Measurements from ENCODE around the gene SYDE2.

DNA sequence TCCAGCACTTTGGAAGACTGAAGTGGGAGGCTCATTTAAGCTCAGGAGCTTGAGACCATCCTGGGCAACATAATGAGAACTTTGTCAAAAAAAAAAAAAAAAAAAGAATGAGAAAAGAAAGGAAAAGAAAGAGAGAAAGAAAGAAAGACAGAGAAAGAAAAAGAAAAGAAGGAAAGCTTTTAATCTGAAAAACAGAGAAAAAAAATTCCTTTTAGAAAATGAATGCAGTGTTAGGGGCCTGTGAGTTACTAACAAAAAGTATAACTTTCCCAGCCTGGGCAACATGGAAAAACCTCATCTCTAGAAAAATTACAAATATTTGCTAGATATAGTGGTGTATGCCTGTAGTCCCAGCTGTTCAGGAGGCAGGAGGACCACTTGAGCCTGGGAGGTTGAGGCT, 15.9 kb upstream of the SYDE2 start:
- TF ChIP-seq, protein P1, sequence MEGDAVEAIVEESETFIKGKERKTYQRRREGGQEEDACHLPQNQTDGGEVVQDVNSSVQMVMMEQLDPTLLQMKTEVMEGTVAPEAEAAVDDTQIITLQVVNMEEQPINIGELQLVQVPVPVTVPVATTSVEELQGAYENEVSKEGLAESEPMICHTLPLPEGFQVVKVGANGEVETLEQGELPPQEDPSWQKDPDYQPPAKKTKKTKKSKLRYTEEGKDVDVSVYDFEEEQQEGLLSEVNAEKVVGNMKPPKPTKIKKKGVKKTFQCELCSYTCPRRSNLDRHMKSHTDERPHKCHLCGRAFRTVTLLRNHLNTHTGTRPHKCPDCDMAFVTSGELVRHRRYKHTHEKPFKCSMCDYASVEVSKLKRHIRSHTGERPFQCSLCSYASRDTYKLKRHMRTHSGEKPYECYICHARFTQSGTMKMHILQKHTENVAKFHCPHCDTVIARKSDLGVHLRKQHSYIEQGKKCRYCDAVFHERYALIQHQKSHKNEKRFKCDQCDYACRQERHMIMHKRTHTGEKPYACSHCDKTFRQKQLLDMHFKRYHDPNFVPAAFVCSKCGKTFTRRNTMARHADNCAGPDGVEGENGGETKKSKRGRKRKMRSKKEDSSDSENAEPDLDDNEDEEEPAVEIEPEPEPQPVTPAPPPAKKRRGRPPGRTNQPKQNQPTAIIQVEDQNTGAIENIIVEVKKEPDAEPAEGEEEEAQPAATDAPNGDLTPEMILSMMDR (conservative IDR thresholded peaks at IDR 0.05), result no peak
- TF ChIP-seq ZFX (IDR thresholded peaks at IDR 0.05), result no peak

Measured in C4-2B (cell line).